Ishikawa (cell line): ENCODE results near the gene RIMBP2.

Experiments
- CEBPB ChIP-seq: IDR thresholded peaks from 2 replicates; pipeline ENCODE4 v1.6.1; 2012
- CREB1 ChIP-seq: IDR thresholded peaks from 2 replicates; pipeline ENCODE4 v1.6.1; 2012; ENCODE audit warnings: low read depth
- EGR1 ChIP-seq: IDR thresholded peaks from 2 replicates; pipeline ENCODE4 v1.6.1; 2012
- EP300 ChIP-seq: IDR thresholded peaks from 2 replicates; pipeline ENCODE4 v1.6.1; 2012; ENCODE audit warnings: borderline replicate concordance
- FOXM1 ChIP-seq: IDR thresholded peaks from 2 replicates; pipeline ENCODE4 v1.6.1; 2012; ENCODE audit warnings: low read depth, borderline replicate concordance
- NFIC ChIP-seq: IDR thresholded peaks from 2 replicates; pipeline ENCODE4 v1.6.1; 2012
- RAD21 ChIP-seq: IDR thresholded peaks from 2 replicates; pipeline ENCODE4 v1.6.1; 2012; ENCODE audit warnings: low read depth
- REST ChIP-seq: IDR thresholded peaks from 2 replicates; pipeline ENCODE4 v1.6.1; 2012; ENCODE audit warnings: low read depth, mild to moderate bottlenecking
- TAF1 ChIP-seq: IDR thresholded peaks from 2 replicates; pipeline ENCODE4 v1.6.1; 2012; ENCODE audit warnings: low read depth, mild to moderate bottlenecking
- TCF12 ChIP-seq: IDR thresholded peaks from 2 replicates; pipeline ENCODE4 v1.6.1; 2012; ENCODE audit warnings: low read depth
- TEAD4 ChIP-seq: IDR thresholded peaks from 2 replicates; pipeline ENCODE4 v1.6.1; 2012
- YY1 ChIP-seq: IDR thresholded peaks from 2 replicates; pipeline ENCODE4 v1.6.1; 2012; ENCODE audit warnings: low read depth
- ZBTB7A ChIP-seq: IDR thresholded peaks from 2 replicates; pipeline ENCODE4 v1.6.1; 2012; ENCODE audit warnings: low read depth
- TF ChIP-seq, protein P1 (sequence below): IDR thresholded peaks from 2 replicates; pipeline ENCODE4 v1.6.1; 2012
- TF ChIP-seq, protein P2 (sequence below): IDR thresholded peaks from 2 replicates; pipeline ENCODE4 v1.6.1; 2012

The RIMBP2 gene

GRCh38 chr12:130573235-130573634, 142.9 kb downstream of the RIMBP2 start:
- TF ChIP-seq TEAD4 (no peak), ZBTB7A (no peak), TAF1 (no peak), CEBPB (no peak), NFIC (no peak), YY1 (no peak), TCF12 (no peak), RAD21 (no peak), REST (no peak), EGR1 (no peak), EP300 (no peak), CREB1 (no peak), FOXM1 (no peak)
- TF ChIP-seq, protein P1, sequence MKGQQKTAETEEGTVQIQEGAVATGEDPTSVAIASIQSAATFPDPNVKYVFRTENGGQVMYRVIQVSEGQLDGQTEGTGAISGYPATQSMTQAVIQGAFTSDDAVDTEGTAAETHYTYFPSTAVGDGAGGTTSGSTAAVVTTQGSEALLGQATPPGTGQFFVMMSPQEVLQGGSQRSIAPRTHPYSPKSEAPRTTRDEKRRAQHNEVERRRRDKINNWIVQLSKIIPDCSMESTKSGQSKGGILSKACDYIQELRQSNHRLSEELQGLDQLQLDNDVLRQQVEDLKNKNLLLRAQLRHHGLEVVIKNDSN, result no peak
- TF ChIP-seq, protein P2, sequence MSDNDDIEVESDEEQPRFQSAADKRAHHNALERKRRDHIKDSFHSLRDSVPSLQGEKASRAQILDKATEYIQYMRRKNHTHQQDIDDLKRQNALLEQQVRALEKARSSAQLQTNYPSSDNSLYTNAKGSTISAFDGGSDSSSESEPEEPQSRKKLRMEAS, result no peak

DNA sequence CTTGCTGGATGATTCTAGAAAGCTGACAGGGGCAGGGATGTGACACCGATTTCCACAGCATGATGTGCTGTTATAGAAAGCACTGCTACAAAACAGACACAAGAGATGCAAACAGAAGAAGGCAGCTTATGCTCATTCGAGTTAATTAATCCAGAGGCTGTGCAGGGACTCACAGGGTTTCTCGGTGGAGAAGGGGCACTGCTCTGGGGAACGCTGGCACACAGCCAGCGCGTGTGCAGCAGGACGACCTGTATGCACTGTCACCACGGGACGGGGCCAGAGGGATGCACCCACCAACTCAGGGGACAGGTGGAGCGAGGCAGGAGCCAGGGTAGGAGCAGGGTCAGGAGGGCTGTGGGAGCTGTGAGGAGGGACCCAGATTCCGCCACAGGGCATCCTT, 143.5 kb downstream of the RIMBP2 start:
- TF ChIP-seq CREB1 (no peak), NFIC (no peak)

- TF ChIP-seq REST, result no peak
- no peak for TF ChIP-seq RAD21
- TF ChIP-seq TAF1, result no peak
- no peak for TF ChIP-seq CREB1
- no peak for TF ChIP-seq EP300
- TF ChIP-seq NFIC, result no peak
- TF ChIP-seq TEAD4, result no peak
- no peak for TF ChIP-seq ZBTB7A
- TF ChIP-seq, protein P2, result no peak
- no peak for TF ChIP-seq TCF12
- no peak for TF ChIP-seq CEBPB
- TF ChIP-seq EGR1, result no peak
These were observed 144.4 kb downstream of the RIMBP2 start for GRCh38 chr12:130571734-130572133.

- TF ChIP-seq TEAD4 (no peak), TAF1 (no peak), TCF12 (no peak), YY1 (no peak)
- TF ChIP-seq, protein P2, result no peak
These were observed 145.0 kb downstream of the RIMBP2 start for GRCh38 chr12:130571089-130571488.

GRCh38 chr12:130569521-130569920, 146.6 kb downstream of the RIMBP2 start:
- TF ChIP-seq ZBTB7A (no peak), CEBPB (no peak), EP300 (no peak), TCF12 (no peak), CREB1 (no peak), NFIC (no peak), TAF1 (no peak), REST (no peak)

DNA sequence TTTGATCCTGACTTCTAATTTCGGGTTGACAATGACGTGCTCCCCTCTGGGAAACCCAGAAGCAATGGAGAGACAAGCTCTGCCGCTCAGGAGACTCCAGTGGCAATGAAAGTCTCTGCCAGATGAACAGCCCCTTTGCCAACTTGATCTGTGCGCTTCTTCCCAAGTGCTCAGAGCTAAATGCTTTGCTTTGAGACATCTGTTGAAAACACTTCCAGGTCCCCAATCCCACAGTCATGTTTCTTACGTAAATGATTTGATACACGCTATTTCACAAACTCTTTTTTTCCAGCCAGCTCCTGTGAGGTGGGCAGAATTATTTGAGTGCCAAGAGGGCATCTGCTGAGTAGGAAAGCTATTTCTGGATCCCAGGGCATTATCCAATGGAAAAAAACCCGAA, 147.6 kb downstream of the RIMBP2 start:
- TF ChIP-seq CEBPB, result no peak
- TF ChIP-seq TCF12, result no peak
- no peak for TF ChIP-seq CREB1
- TF ChIP-seq EP300, result no peak
- TF ChIP-seq, protein P2, result no peak
- no peak for TF ChIP-seq TEAD4
